Activated CD4-positive, alpha-beta T cell treated with anti-CD3 and anti-CD28 coated beads, Interleukin-2, amount 50 U/mL, for 16 hours (primary cell): ENCODE results near the gene CSRP2.

Source experiments
- DNase-seq: peaks from one replicate; pipeline ENCODE4 v3.0.0-alpha.2; 2020

CSRP2 gene

GRCh38 chr12:76859611-76860010, 19.2 kb downstream of the CSRP2 start:
- DNase-seq = no peak

GRCh38 chr12:76856018-76856644, 22.7 kb downstream of the CSRP2 start:
- no peak for DNase-seq

- no peak for DNase-seq
Measured at GRCh38 chr12:76855271-76855670, 23.5 kb downstream of the CSRP2 start.

- DNase-seq = no peak
Measured at GRCh38 chr12:76852106-76852505, 26.7 kb downstream of the CSRP2 start.

- no peak for DNase-seq
Measured at GRCh38 chr12:76848132-76848531, 30.7 kb downstream of the CSRP2 start.

- no peak for DNase-seq
Measured at GRCh38 chr12:76847260-76847659, 31.6 kb downstream of the CSRP2 start.

- no peak for DNase-seq
Measured at GRCh38 chr12:76836633-76837032, 42.2 kb downstream of the CSRP2 start.

GRCh38 chr12:76830436-76830835, 48.4 kb downstream of the CSRP2 start:
- no peak for DNase-seq

- DNase-seq = no peak
Measured at GRCh38 chr12:76820888-76821482, 57.8 kb downstream of the CSRP2 start.

GRCh38 chr12:76813972-76814371, 64.8 kb downstream of the CSRP2 start:
- no peak for DNase-seq

GRCh38 chr12:76813265-76813664, 65.6 kb downstream of the CSRP2 start:
- no peak for DNase-seq

GRCh38 chr12:76811976-76812375, 66.8 kb downstream of the CSRP2 start:
- DNase-seq = no peak

- DNase-seq = no peak
Measured at GRCh38 chr12:76810671-76811419, 68.0 kb downstream of the CSRP2 start.
